A549 treated with DMSO at 1 μM for 4 hours (cell line): ENCODE results near the gene SPTB. TPM values are rescaled to one million over a fixed set of nuclear protein-coding genes. Genes with fewer than 3 reads are reported as not detected.

Experiments
- total RNA-seq: library from RNA; stranded (reverse); fragments of 200-300 nt; extraction: Qiagen RNA extraction; gene quantifications from 5 replicates; pipeline ENCODE4 v1.2.3, GENCODE V29; 2022; ENCODE audit warnings: low read depth

The SPTB gene
- 0.80 to 1.1 TPM (median 1.00 TPM) in 5 replicates for total RNA-seq

DNA sequence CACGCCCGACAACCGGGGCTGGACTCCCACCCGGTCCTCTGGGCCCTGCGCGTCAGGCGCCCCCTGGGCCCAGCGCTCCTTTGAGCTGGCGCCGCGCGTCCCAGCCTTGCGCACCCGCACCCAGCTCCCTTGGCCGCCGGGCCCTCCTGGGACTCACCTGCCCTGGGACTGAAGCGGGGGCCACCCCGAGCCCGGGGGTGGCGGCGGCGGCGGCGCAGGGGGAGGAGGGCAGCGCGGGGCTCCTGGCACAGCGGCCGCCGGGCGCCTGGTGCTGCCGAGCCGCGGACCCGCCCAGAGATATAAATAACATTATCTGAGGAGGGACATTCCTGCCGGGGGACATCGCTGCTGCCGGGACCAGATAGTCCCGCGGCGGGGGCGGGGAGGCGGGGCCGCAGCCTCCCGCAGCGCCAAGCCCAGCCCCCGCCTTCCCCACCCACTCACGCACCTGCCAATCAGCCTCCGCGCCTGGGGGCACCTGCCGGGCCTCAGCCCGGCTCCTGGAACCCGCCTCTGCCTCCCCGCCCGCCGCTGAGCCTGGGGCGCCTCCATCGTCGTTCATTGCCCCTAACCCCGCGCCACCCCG lies at the start of gene SPTB:
SPTB (minus strand) TSS at position 273 of the 586 bp plus-strand sequence. CDS start 56,813 bp downstream, outside the sequence.

DNA sequence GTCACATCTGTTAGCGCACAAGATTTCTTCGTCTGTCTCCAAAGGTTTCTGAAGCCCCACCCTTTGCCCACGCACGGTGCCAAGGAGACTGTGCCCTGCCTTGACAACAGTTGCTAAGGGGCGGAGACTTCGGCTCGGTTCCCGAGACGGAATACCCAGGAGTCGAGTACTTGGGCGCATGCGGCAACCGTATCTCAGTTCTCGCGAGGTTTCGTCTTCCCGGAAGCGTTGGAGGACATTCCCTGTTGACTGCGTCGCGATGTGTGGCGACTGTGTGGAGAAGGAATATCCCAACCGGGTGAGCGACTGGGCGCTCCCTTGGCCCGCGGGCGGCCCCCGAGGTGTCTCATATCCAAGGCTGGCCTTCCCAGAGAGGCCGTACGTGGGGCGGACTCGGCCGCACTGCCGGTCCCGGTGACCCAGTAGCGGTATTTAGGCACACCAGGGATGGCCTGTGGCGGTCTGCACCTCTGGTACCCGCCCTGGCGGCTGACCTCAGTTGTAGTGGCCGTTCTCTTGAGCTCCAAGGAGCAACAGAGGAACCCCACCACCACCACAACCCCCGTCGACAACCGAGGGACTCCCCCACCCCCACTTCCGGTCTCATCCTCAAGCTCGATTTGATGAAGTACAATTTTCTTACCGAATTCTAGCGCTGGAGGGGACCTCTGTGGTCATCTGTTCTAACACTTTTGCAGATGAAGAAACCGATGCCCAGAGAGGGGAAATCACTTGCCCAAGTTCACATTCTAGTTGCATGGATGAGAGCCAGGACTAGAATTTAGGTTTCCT lies 34.7 kb upstream of the SPTB start, which contains the start of gene CHURC1:
CHURC1 (plus strand) TSS at position 219 of the 792 bp plus-strand sequence; CDS start at position 260, 41 bp downstream.

DNA sequence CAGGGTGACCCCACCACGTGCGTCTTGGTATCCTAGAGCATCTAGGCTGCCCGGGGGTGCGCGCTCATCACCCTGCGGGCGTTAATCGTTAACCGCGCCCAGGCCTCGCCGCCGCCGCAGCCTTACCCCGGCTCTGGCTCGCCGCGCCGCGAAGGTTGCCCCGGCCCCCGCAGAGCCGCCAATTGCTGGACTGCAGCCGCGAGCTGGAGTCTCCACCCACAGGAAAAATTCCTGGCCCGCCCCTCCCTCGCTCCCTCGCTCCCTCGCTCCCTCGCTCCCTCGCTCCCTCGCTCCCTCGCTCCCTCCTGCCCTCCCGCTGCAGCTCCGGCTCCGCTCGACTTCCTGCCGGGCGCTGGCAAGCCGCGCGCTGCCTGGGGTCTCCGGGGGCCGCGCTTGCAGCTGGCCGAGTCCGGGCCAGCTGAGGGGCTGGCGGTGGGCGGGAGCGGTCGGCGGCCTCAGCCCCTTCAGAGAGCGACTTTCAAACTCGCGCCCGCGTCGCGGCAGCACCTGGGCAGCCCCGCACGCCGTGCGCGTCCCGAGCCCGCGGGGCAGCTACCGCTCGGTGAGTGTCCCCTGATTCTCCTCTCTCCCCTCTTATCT lies 175.5 kb downstream of the SPTB start, which contains the start of gene PLEKHG3:
PLEKHG3 (plus strand) TSS at position 282 of the 600 bp plus-strand sequence. CDS start 23,208 bp downstream, outside the sequence.

Other genes starting within 250 kb of the SPTB start
- 32.1 to 54.8 TPM (median 51.5 TPM) in 5 replicates for gene PLEKHG3, start 175.5 kb downstream of the SPTB start, total RNA-seq
- 75.3 to 114 TPM (median 79.0 TPM) in 5 replicates for gene CHURC1, start 34.5 kb upstream of the SPTB start, total RNA-seq
- gene GPX2, start 62.8 kb upstream of the SPTB start, total RNA-seq, result 182 to 299 TPM (median 204 TPM) in 5 replicates
- 17.1 to 20.0 TPM (median 18.4 TPM) in 5 replicates for gene RAB15, start 92.4 kb upstream of the SPTB start, total RNA-seq
- 21.8 to 27.0 TPM (median 24.0 TPM) in 5 replicates for gene FNTB, start 107.0 kb upstream of the SPTB start, total RNA-seq
- gene MAX, start 222.6 kb upstream of the SPTB start, total RNA-seq, result 60.1 to 82.6 TPM (median 63.1 TPM) in 5 replicates